Ishikawa (cell line): ENCODE measurements around the gene SYT12.

Experiments
- CEBPB ChIP-seq: IDR thresholded peaks from 2 replicates; pipeline ENCODE4 v1.6.1; 2012
- CREB1 ChIP-seq: IDR thresholded peaks from 2 replicates; pipeline ENCODE4 v1.6.1; 2012; ENCODE audit warnings: low read depth
- EGR1 ChIP-seq: IDR thresholded peaks from 2 replicates; pipeline ENCODE4 v1.6.1; 2012
- EP300 ChIP-seq: IDR thresholded peaks from 2 replicates; pipeline ENCODE4 v1.6.1; 2012; ENCODE audit warnings: borderline replicate concordance
- FOXM1 ChIP-seq: IDR thresholded peaks from 2 replicates; pipeline ENCODE4 v1.6.1; 2012; ENCODE audit warnings: low read depth, borderline replicate concordance
- MAX ChIP-seq: IDR thresholded peaks from 2 replicates; pipeline ENCODE4 v1.6.1; 2012
- NFIC ChIP-seq: IDR thresholded peaks from 2 replicates; pipeline ENCODE4 v1.6.1; 2012
- RAD21 ChIP-seq: IDR thresholded peaks from 2 replicates; pipeline ENCODE4 v1.6.1; 2012; ENCODE audit warnings: low read depth
- REST ChIP-seq: IDR thresholded peaks from 2 replicates; pipeline ENCODE4 v1.6.1; 2012; ENCODE audit warnings: low read depth, mild to moderate bottlenecking
- TAF1 ChIP-seq: IDR thresholded peaks from 2 replicates; pipeline ENCODE4 v1.6.1; 2012; ENCODE audit warnings: low read depth, mild to moderate bottlenecking
- TCF12 ChIP-seq: IDR thresholded peaks from 2 replicates; pipeline ENCODE4 v1.6.1; 2012; ENCODE audit warnings: low read depth
- TEAD4 ChIP-seq: IDR thresholded peaks from 2 replicates; pipeline ENCODE4 v1.6.1; 2012
- USF1 ChIP-seq: IDR thresholded peaks from 2 replicates; pipeline ENCODE4 v1.6.1; 2012
- YY1 ChIP-seq: IDR thresholded peaks from 2 replicates; pipeline ENCODE4 v1.6.1; 2012; ENCODE audit warnings: low read depth
- ZBTB7A ChIP-seq: IDR thresholded peaks from 2 replicates; pipeline ENCODE4 v1.6.1; 2012; ENCODE audit warnings: low read depth

SYT12 gene

GRCh38 chr11:66975405-66976027 is 47.4 kb upstream of the SYT12 start:
- TF ChIP-seq ZBTB7A (no peak), CREB1 (no peak), TCF12 (no peak), TEAD4 (no peak), TAF1 (no peak), REST (no peak), FOXM1 (no peak), CEBPB (no peak), EP300 (no peak)

- peak; percentile 93 for TF ChIP-seq ZBTB7A
- TF ChIP-seq USF1 = no peak
- peak; percentile 73 for TF ChIP-seq RAD21
These were observed 46.9 kb upstream of the SYT12 start for GRCh38 chr11:66976028-66976467.

GRCh38 chr11:66976925-66977324 is 46.0 kb upstream of the SYT12 start:
- no peak for TF ChIP-seq NFIC
- TF ChIP-seq REST = no peak
- no peak for TF ChIP-seq TEAD4

GRCh38 chr11:66978229-66978628 is 44.7 kb upstream of the SYT12 start:
- no peak for TF ChIP-seq MAX
- no peak for TF ChIP-seq EGR1
- no peak for TF ChIP-seq CEBPB
- no peak for TF ChIP-seq FOXM1
- no peak for TF ChIP-seq RAD21
- TF ChIP-seq USF1 = no peak
- TF ChIP-seq TEAD4 = no peak
- no peak for TF ChIP-seq ZBTB7A
- TF ChIP-seq NFIC = no peak
- TF ChIP-seq TCF12 = no peak
- TF ChIP-seq TAF1 = no peak
- TF ChIP-seq EP300 = no peak
- no peak for TF ChIP-seq YY1
- TF ChIP-seq REST = no peak
- TF ChIP-seq CREB1 = no peak

- no peak for TF ChIP-seq NFIC
These were observed 44.2 kb upstream of the SYT12 start for GRCh38 chr11:66978717-66979116.
